Spleen (tissue), 11 donors: ENCODE measurements around the gene SMPD2. TPM values are rescaled to one million over a fixed set of nuclear protein-coding genes. Genes with fewer than 3 reads are reported as not detected.

Experiments
- DNase-seq: peaks from one replicate; pipeline ENCODE4 v3.0.0-alpha.2; 2020
- H3K27ac ChIP-seq, 8 donors: fragments of 200-600 bp; sonication (generic) in 7 of 8; 1 replicate in 4 of 8; 2 replicates in 4 of 8; pipeline versions ENCODE4 v1.5.0 to v1.8.0; 2016 to 2021; ENCODE audit warnings: inconsistent platforms in 4 of 8, mild to moderate bottlenecking in 4 of 8, moderate library complexity in 1 of 8
- H3K27me3 ChIP-seq, 7 donors: fragments of 200-600 bp; sonication (generic) in 6 of 7; replicated peaks in 1 of 7; 1 replicate in 4 of 7; 2 replicates in 3 of 7; pipeline versions ENCODE4 v1.5.0 to v1.8.0; 2016 to 2021; ENCODE audit warnings: inconsistent platforms in 3 of 7, mild to moderate bottlenecking in 1 of 7
- H3K36me3 ChIP-seq, 6 donors: fragments of 200-600 bp; sonication (generic) in 5 of 6; 1 replicate in 4 of 6; 2 replicates in 2 of 6; pipeline versions ENCODE4 v1.5.0 to v1.8.0; 2016 to 2021; ENCODE audit warnings: inconsistent platforms in 2 of 6
- H3K4me1 ChIP-seq, 6 donors: fragments of 200-600 bp; sonication (generic) in 5 of 6; 1 replicate in 3 of 6; 2 replicates in 3 of 6; pipeline versions ENCODE4 v1.5.0 to v1.8.0; 2016 to 2021; ENCODE audit warnings: inconsistent platforms in 3 of 6
- H3K4me3 ChIP-seq, 8 donors: fragments of 200-600 bp; sonication (generic) in 7 of 8; 1 replicate in 4 of 8; 2 replicates in 4 of 8; pipeline versions ENCODE4 v1.5.0 to v1.8.0; 2016 to 2021; ENCODE audit warnings: inconsistent platforms in 4 of 8, mild to moderate bottlenecking in 4 of 8, moderate library complexity in 2 of 8
- H3K9me3 ChIP-seq, 8 donors: fragments of 200-600 bp; sonication (generic) in 7 of 8; 1 replicate in 4 of 8; 2 replicates in 4 of 8; pipeline versions ENCODE4 v1.5.0 to v1.8.0; 2016 to 2021; ENCODE audit warnings: inconsistent platforms in 4 of 8
- POLR2A ChIP-seq, 3 donors: fragments of 450-650 bp; IDR thresholded peaks; one replicate each; pipeline ENCODE4 v1.5.1; 2017; ENCODE audit warnings: antibody characterized with exemption in 3 of 3, mild to moderate bottlenecking in 1 of 3
- POLR2AphosphoS5 ChIP-seq, 3 donors: sonication (generic); formaldehyde crosslinking; IDR thresholded peaks; one replicate each; pipeline ENCODE4 v1.5.1; 2017; ENCODE audit warnings: antibody characterized with exemption in 3 of 3
- WGBS, 5 donors: extraction: QIAGEN DNeasy Blood & Tissue Kit in 3 of 5; methylation state at CpG; one replicate each; pipeline versions ENCODE4 v1.1.5 to v1.1.7; 2013 to 2018; 5-methylcytosine and 5-hydroxymethylcytosine counted together
- intact Hi-C: fragments of 100-400 bp; cut with DNase I; formaldehyde crosslinking; loops from one replicate; pipeline ENCODE4 v1.15.0; 2023; ENCODE audit warnings: low total_unique reads
- polyA plus RNA-seq, 3 donors: library from polyadenylated mRNA; stranded (reverse); fragments of 200-250 nt; gene quantifications; one replicate each; pipeline ENCODE4 v1.2.1, GENCODE V29; 2013
- total RNA-seq, 7 donors: library from RNA; depleted of rRNA in 3 of 7; stranded (reverse); fragments of >200 nt in 3 of 7; fragmentation: NEBNext Ultra II Directional in 4 of 7; extraction: Animal tissue kit (Norgen Biotek cat#: 25700) in 4 of 7; gene quantifications; one replicate each; pipeline versions ENCODE4 v1.1.0 to v1.2.1, GENCODE V29; 2016 to 2021
- TF ChIP-seq, protein P1 (sequence below), 11 experiments: fragments of 200-600 bp in 7 of 11; fragments of 450-650 bp in 4 of 11; sonication (generic) in 4 of 11; IDR thresholded peaks in 8 of 11; conservative IDR thresholded peaks in 3 of 11; 1 replicate in 7 of 11; 2 replicates in 4 of 11; pipeline versions ENCODE4 v1.4.0 to v1.8.0; 2016 to 2021; ENCODE audit warnings: antibody characterized with exemption in 11 of 11, inconsistent platforms in 4 of 11, mild to moderate bottlenecking in 1 of 11
- donor health status: healthy with polysubstance abuse.
- donor health status: DM: no; HTN: no; CAD: no; lungs with moderate emphysema.
- donor health status: DM: no; HTN: no; CAD: no.
- donor health status: Bipolar disorder and iron deficiency.
- donor health status: healthy.
- donor health status: DM: no; HTN: no; CAD: no.
- donor health status: DM: yes; HTN: yes; CAD: no.

The SMPD2 gene
- total and polyA plus RNA-seq, 10 donors: 11.4 to 21.4 (median 18.9) TPM

- no peaks in the 10 kb centered on the region for H3K9me3 ChIP-seq
- TF ChIP-seq POLR2AphosphoS5 (IDR thresholded peaks at IDR 0.05) (no peak), POLR2A (IDR thresholded peaks at IDR 0.05) (no peak)
- TF ChIP-seq, protein P1, sequence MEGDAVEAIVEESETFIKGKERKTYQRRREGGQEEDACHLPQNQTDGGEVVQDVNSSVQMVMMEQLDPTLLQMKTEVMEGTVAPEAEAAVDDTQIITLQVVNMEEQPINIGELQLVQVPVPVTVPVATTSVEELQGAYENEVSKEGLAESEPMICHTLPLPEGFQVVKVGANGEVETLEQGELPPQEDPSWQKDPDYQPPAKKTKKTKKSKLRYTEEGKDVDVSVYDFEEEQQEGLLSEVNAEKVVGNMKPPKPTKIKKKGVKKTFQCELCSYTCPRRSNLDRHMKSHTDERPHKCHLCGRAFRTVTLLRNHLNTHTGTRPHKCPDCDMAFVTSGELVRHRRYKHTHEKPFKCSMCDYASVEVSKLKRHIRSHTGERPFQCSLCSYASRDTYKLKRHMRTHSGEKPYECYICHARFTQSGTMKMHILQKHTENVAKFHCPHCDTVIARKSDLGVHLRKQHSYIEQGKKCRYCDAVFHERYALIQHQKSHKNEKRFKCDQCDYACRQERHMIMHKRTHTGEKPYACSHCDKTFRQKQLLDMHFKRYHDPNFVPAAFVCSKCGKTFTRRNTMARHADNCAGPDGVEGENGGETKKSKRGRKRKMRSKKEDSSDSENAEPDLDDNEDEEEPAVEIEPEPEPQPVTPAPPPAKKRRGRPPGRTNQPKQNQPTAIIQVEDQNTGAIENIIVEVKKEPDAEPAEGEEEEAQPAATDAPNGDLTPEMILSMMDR (IDR thresholded peaks at IDR 0.05 in 8 of 11, conservative IDR thresholded peaks at IDR 0.05 in 3 of 11): no peak
- intact Hi-C loops: no loop called here
- no peaks in the 10 kb centered on the region for H3K27me3 ChIP-seq
- peak overlapping the region in 2 of 8 donors; percentile 9 to 56 for H3K27ac ChIP-seq
- peaks cover 0 to 77% (median 36%) of the 10 kb centered on the region in 6 donors for H3K36me3 ChIP-seq
- WGBS, 5 donors: 67 to 92% (median 81%) methylated on average over 5 of the region's 5 CpGs
- H3K4me1 ChIP-seq: peaks cover 42 to 83% (median 72%) of the 10 kb centered on the region in 6 donors
- DNase-seq: no peak
- H3K4me3 ChIP-seq: peak overlapping the region in 4 of 8 donors; percentile 7 to 90 (median 62)
Observed at GRCh38 chr6:109478841-109479624, 38.5 kb downstream of the SMPD2 start.

GRCh38 chr6:109480993-109481480 lies 40.5 kb downstream of the SMPD2 start:
- Histone ChIP-seq H3K9me3 (no peaks in the 10 kb centered on the region), H3K27me3 (no peaks in the 10 kb centered on the region), H3K36me3 (peaks cover 0 to 57% (median 16%) of the 10 kb centered on the region in 6 donors), H3K4me3 (peak overlapping the region in 4 of 8 donors; percentile 5 to 90 (median 62)), H3K27ac (no peak overlapping the region), H3K4me1 (peaks cover 42 to 75% (median 72%) of the 10 kb centered on the region in 6 donors)
- intact Hi-C loops: no loop called here
- no peak for TF ChIP-seq POLR2AphosphoS5 (IDR thresholded peaks at IDR 0.05)
- no peak for TF ChIP-seq POLR2A (IDR thresholded peaks at IDR 0.05)
- TF ChIP-seq, protein P1 (IDR thresholded peaks at IDR 0.05 in 8 of 11, conservative IDR thresholded peaks at IDR 0.05 in 3 of 11): no peak
- no peak for DNase-seq
- WGBS, 5 donors: 87 to 95% (median 91%) methylated on average over 7 of the region's 7 CpGs

- H3K27ac ChIP-seq: peak within 1 kb of the TSS; percentile 80 to 95 (median 88)
- DNase-seq: peak; percentile 99
- TF ChIP-seq, protein P1 (IDR thresholded peaks at IDR 0.05 in 8 of 11, conservative IDR thresholded peaks at IDR 0.05 in 3 of 11): peak in 1 of 11 experiments; percentile 8
- peak; percentile 92 to 94 (median 93) for TF ChIP-seq POLR2AphosphoS5 (IDR thresholded peaks at IDR 0.05)
- TF ChIP-seq POLR2A (IDR thresholded peaks at IDR 0.05): peak in 1 of 3 donors; percentile 79
- H3K36me3 ChIP-seq: peaks cover 0 to 36% (median 8%) of the 10 kb centered on the region in 6 donors
- H3K4me3 ChIP-seq: peak within 1 kb of the TSS; percentile 68 to 100 (median 95)
- intact Hi-C loops: no loop called here
- no peaks in the 10 kb centered on the region for H3K27me3 ChIP-seq
- H3K9me3 ChIP-seq: no peaks in the 10 kb centered on the region
- 0 to 2% (median 1%) methylated on average over 23 to 94 of the region's 97 CpGs for WGBS, 5 donors
- H3K4me1 ChIP-seq: peaks cover 35 to 55% (median 52%) of the 10 kb centered on the region in 6 donors
Observed at GRCh38 chr6:109482905-109483734, 42.6 kb downstream of the SMPD2 start, which contains the start of gene ZBTB24. ZBTB24 (minus strand) TSS chr6:109483219; CDS start chr6:109482026, 1,193 bp downstream.
